HepG2 (cell line): ENCODE data around the gene AAMP. TPM values are rescaled to one million over a fixed set of nuclear protein-coding genes. Genes with fewer than 3 reads are reported as not detected.

Source experiments
- ASH2L ChIP-seq: fragments of 300-600, 200-600 bp; sonication (generic); IDR thresholded peaks from 2 replicates; pipeline ENCODE4 v1.7.0; 2017; ENCODE audit warnings: low read depth, mild to moderate bottlenecking, moderate library complexity, mixed read lengths, low read length; ENCODE audit not compliant: insufficient read length
- CSRNP1 ChIP-seq: sonication (generic); formaldehyde crosslinking; IDR thresholded peaks from 2 replicates; pipeline ENCODE4 v1.8.1; 2023; ENCODE audit warnings: mild to moderate bottlenecking, missing genetic modification reagents
- PHF21A ChIP-seq: sonication (generic); formaldehyde crosslinking; IDR thresholded peaks from 2 replicates; pipeline ENCODE4 v1.5.0; 2020; ENCODE audit warnings: mild to moderate bottlenecking, missing genetic modification reagents
- SMYD3 ChIP-seq: sonication (generic); formaldehyde crosslinking; IDR thresholded peaks from 2 replicates; pipeline ENCODE4 v1.8.1; 2023; ENCODE audit warnings: mild to moderate bottlenecking, missing genetic modification reagents
- ZNF253 ChIP-seq: sonication (generic); formaldehyde crosslinking; IDR thresholded peaks from 2 replicates; pipeline ENCODE4 v1.8.0; 2022; ENCODE audit warnings: mild to moderate bottlenecking, missing genetic modification reagents, borderline replicate concordance
- ZNF572 ChIP-seq: sonication (generic); formaldehyde crosslinking; IDR thresholded peaks from 2 replicates; pipeline ENCODE4 v1.5.1; 2020; ENCODE audit warnings: mild to moderate bottlenecking, missing genetic modification reagents
- ZNF883 ChIP-seq: sonication (generic); formaldehyde crosslinking; IDR thresholded peaks from 2 replicates; pipeline ENCODE4 v1.5.1; 2020; ENCODE audit warnings: mild to moderate bottlenecking, missing genetic modification reagents; ENCODE audit errors: not compliant biosample characterization
- ZZZ3 ChIP-seq: sonication (generic); formaldehyde crosslinking; IDR thresholded peaks from 2 replicates; pipeline ENCODE4 v1.4.0; 2020; ENCODE audit warnings: missing genetic modification reagents, mild to moderate bottlenecking, borderline replicate concordance
- polyA plus RNA-seq, 8 experiments: library from polyadenylated mRNA; depleted of rRNA in 3 of 8; stranded (reverse) in 7 of 8; unstranded in 1 of 8; fragments of >200 nt; fragmentation: Illumina TruSeq in 4 of 8; extraction: Trizol in 4 of 8; gene quantifications; 2 replicates each; pipeline versions ENCODE4 v1.2.1 to v1.2.3, GENCODE V29; 2011 to 2016; ENCODE audit warnings: low read depth in 4 of 8, missing spikeins in 1 of 8, mixed read lengths in 1 of 8; ENCODE audit not compliant: insufficient read depth in 1 of 8
- total RNA-seq, 5 experiments: library from RNA; depleted of rRNA; stranded (reverse); fragments of >200 nt; fragmentation: Illumina TruSeq; extraction: Trizol; gene quantifications; 2 replicates each; pipeline ENCODE4 v1.2.3, GENCODE V29; 2016; ENCODE audit warnings: low read depth in 1 of 5
- TF ChIP-seq, protein P1 (sequence below): sonication (generic); formaldehyde crosslinking; IDR thresholded peaks from 2 replicates; pipeline ENCODE4 v1.5.0; 2020; ENCODE audit warnings: missing genetic modification reagents
- TF ChIP-seq, protein P2 (sequence below): sonication (generic); formaldehyde crosslinking; IDR thresholded peaks from 2 replicates; pipeline ENCODE4 v1.4.0; 2020; ENCODE audit warnings: missing genetic modification reagents
- TF ChIP-seq, protein P3 (sequence below): sonication (generic); formaldehyde crosslinking; IDR thresholded peaks from 2 replicates; pipeline ENCODE4 v1.5.0; 2020; ENCODE audit warnings: mild to moderate bottlenecking, missing genetic modification reagents
- TF ChIP-seq, protein P4 (sequence below), 2 experiments: sonication (generic) in 1 of 2; formaldehyde crosslinking in 1 of 2; IDR thresholded peaks; 2 replicates each; pipeline versions ENCODE4 v1.6.1 to v1.9.0; 2014 to 2022; ENCODE audit warnings: antibody characterized with exemption in 1 of 2, borderline replicate concordance in 1 of 2, inconsistent platforms in 1 of 2, low read depth in 1 of 2, missing genetic modification reagents in 1 of 2

Gene AAMP
- total and polyA plus RNA-seq, 2 of the 13 experiments (the other 11 are each of a cell fraction or from before 2014, with no cell fraction given) = 110 to 186 TPM

- TF ChIP-seq, protein P1, sequence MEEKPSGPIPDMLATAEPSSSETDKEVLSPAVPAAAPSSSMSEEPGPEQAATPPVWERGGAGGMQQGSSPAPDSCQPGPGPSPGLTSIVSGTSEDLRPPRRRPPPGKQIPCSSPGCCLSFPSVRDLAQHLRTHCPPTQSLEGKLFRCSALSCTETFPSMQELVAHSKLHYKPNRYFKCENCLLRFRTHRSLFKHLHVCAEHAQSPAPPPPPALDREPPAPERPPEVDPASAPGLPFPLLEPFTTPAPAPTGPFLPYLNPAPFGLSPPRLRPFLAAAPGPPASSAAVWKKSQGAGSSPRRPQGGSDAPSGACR (CRISPR knock-in tag) = 0 out of 2 replicates have a peak, but pooled peaks have one; percentile 28
- TF ChIP-seq, protein P2, sequence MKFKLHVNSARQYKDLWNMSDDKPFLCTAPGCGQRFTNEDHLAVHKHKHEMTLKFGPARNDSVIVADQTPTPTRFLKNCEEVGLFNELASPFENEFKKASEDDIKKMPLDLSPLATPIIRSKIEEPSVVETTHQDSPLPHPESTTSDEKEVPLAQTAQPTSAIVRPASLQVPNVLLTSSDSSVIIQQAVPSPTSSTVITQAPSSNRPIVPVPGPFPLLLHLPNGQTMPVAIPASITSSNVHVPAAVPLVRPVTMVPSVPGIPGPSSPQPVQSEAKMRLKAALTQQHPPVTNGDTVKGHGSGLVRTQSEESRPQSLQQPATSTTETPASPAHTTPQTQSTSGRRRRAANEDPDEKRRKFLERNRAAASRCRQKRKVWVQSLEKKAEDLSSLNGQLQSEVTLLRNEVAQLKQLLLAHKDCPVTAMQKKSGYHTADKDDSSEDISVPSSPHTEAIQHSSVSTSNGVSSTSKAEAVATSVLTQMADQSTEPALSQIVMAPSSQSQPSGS (CRISPR knock-in tag) = no peak
- no peak for TF ChIP-seq SMYD3 (CRISPR knock-in tag)
- TF ChIP-seq, protein P3, sequence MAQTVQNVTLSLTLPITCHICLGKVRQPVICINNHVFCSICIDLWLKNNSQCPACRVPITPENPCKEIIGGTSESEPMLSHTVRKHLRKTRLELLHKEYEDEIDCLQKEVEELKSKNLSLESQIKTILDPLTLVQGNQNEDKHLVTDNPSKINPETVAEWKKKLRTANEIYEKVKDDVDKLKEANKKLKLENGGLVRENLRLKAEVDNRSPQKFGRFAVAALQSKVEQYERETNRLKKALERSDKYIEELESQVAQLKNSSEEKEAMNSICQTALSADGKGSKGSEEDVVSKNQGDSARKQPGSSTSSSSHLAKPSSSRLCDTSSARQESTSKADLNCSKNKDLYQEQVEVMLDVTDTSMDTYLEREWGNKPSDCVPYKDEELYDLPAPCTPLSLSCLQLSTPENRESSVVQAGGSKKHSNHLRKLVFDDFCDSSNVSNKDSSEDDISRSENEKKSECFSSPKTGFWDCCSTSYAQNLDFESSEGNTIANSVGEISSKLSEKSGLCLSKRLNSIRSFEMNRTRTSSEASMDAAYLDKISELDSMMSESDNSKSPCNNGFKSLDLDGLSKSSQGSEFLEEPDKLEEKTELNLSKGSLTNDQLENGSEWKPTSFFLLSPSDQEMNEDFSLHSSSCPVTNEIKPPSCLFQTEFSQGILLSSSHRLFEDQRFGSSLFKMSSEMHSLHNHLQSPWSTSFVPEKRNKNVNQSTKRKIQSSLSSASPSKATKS (CRISPR knock-in tag) = no peak
- no peak for TF ChIP-seq ZNF253 (CRISPR knock-in tag)
- TF ChIP-seq ZNF883 = no peak
- no peak for TF ChIP-seq CSRNP1 (CRISPR knock-in tag)
- TF ChIP-seq, protein P4, sequence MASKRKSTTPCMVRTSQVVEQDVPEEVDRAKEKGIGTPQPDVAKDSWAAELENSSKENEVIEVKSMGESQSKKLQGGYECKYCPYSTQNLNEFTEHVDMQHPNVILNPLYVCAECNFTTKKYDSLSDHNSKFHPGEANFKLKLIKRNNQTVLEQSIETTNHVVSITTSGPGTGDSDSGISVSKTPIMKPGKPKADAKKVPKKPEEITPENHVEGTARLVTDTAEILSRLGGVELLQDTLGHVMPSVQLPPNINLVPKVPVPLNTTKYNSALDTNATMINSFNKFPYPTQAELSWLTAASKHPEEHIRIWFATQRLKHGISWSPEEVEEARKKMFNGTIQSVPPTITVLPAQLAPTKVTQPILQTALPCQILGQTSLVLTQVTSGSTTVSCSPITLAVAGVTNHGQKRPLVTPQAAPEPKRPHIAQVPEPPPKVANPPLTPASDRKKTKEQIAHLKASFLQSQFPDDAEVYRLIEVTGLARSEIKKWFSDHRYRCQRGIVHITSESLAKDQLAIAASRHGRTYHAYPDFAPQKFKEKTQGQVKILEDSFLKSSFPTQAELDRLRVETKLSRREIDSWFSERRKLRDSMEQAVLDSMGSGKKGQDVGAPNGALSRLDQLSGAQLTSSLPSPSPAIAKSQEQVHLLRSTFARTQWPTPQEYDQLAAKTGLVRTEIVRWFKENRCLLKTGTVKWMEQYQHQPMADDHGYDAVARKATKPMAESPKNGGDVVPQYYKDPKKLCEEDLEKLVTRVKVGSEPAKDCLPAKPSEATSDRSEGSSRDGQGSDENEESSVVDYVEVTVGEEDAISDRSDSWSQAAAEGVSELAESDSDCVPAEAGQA (IDR thresholded peaks at IDR 0.05; ENCODE audit: low read depth) = no peak
- TF ChIP-seq, protein P4 (CRISPR knock-in tag; IDR thresholded peaks at IDR 0.05; ENCODE audit: borderline replicate concordance) = no peak
- TF ChIP-seq ZZZ3 (CRISPR knock-in tag) = peak; percentile 51; the same call in 1 of the 2 replicates
- TF ChIP-seq PHF21A = no peak; the same call in 1 of the 2 replicates
- TF ChIP-seq ASH2L = peak; percentile 49
- TF ChIP-seq ZNF572 = no peak
These were observed 16.9 kb upstream of the AAMP start (continued) for GRCh38 chr2:218286570-218287459.
